HEK293 (cell line): ENCODE results near the gene ACTRT2.
A peak's percentile ranks its signal among the peaks of the same experiment; 100 is the strongest.

Source experiments
- BCL11A ChIP-seq: fragments of 450-650 bp; formaldehyde crosslinking; IDR thresholded peaks from 2 replicates; pipeline ENCODE4 v1.5.1; 2016; ENCODE audit warnings: low read depth, missing biosample characterization, missing genetic modification characterization
- BCL11B ChIP-seq: fragments of 450-650 bp; formaldehyde crosslinking; IDR thresholded peaks from 2 replicates; pipeline ENCODE4 v1.5.1; 2016; ENCODE audit warnings: low read depth, missing biosample characterization, missing genetic modification characterization
- GFI1B ChIP-seq: fragments of 450-650 bp; formaldehyde crosslinking; IDR thresholded peaks from 2 replicates; pipeline ENCODE4 v1.5.1; 2016; ENCODE audit warnings: missing biosample characterization, missing genetic modification characterization
- GLIS1 ChIP-seq: fragments of 450-650 bp; formaldehyde crosslinking; IDR thresholded peaks from 2 replicates; pipeline ENCODE4 v1.5.1; 2016; ENCODE audit warnings: missing biosample characterization, missing genetic modification characterization
- GLIS2 ChIP-seq: fragments of 450-650 bp; formaldehyde crosslinking; IDR thresholded peaks from 2 replicates; pipeline ENCODE4 v1.5.1; 2016; ENCODE audit warnings: missing biosample characterization, missing genetic modification characterization
- KLF8 ChIP-seq: fragments of 450-650 bp; formaldehyde crosslinking; IDR thresholded peaks from 2 replicates; pipeline ENCODE4 v1.5.1; 2016; ENCODE audit warnings: missing biosample characterization, missing genetic modification characterization
- OSR2 ChIP-seq: fragments of 450-650 bp; formaldehyde crosslinking; IDR thresholded peaks from 2 replicates; pipeline ENCODE4 v1.5.1; 2016; ENCODE audit warnings: missing biosample characterization, missing genetic modification characterization
- OVOL3 ChIP-seq: fragments of 450-650 bp; formaldehyde crosslinking; IDR thresholded peaks from 2 replicates; pipeline ENCODE4 v1.5.1; 2016; ENCODE audit warnings: missing biosample characterization, missing genetic modification characterization
- TCF7L2 ChIP-seq: IDR thresholded peaks from 2 replicates; pipeline ENCODE4 v1.6.1; 2011; ENCODE audit warnings: low read depth, mild to moderate bottlenecking, inconsistent platforms, low read length, moderate library complexity, borderline replicate concordance
- WT1 ChIP-seq: fragments of 450-650 bp; formaldehyde crosslinking; IDR thresholded peaks from 2 replicates; pipeline ENCODE4 v1.5.1; 2016; ENCODE audit warnings: missing biosample characterization, missing genetic modification characterization
- ZEB2 ChIP-seq: fragments of 450-650 bp; formaldehyde crosslinking; IDR thresholded peaks from 2 replicates; pipeline ENCODE4 v1.5.1; 2016; ENCODE audit warnings: missing biosample characterization, missing genetic modification characterization
- ZFP37 ChIP-seq: fragments of 450-650 bp; formaldehyde crosslinking; IDR thresholded peaks from 2 replicates; pipeline ENCODE4 v1.5.1; 2016; ENCODE audit warnings: missing biosample characterization, missing genetic modification characterization
- ZIC2 ChIP-seq: fragments of 450-650 bp; formaldehyde crosslinking; IDR thresholded peaks from 2 replicates; pipeline ENCODE4 v1.5.1; 2016; ENCODE audit warnings: missing biosample characterization, missing genetic modification characterization
- ZNF184 ChIP-seq: fragments of 450-650 bp; IDR thresholded peaks from 2 replicates; pipeline ENCODE4 v1.5.1; 2018; ENCODE audit warnings: missing biosample characterization, mild to moderate bottlenecking, missing genetic modification characterization
- ZNF416 ChIP-seq: fragments of 450-650 bp; formaldehyde crosslinking; IDR thresholded peaks from 2 replicates; pipeline ENCODE4 v1.5.1; 2016; ENCODE audit warnings: missing biosample characterization, missing genetic modification characterization
- ZNF558 ChIP-seq: fragments of 450-650 bp; formaldehyde crosslinking; IDR thresholded peaks from 2 replicates; pipeline ENCODE4 v1.5.1; 2016; ENCODE audit warnings: missing biosample characterization, missing genetic modification characterization
- ZNF561 ChIP-seq: fragments of 450-650 bp; IDR thresholded peaks from 2 replicates; pipeline ENCODE4 v1.5.1; 2018; ENCODE audit warnings: missing biosample characterization, missing genetic modification characterization, borderline replicate concordance
- ZNF629 ChIP-seq: fragments of 450-650 bp; formaldehyde crosslinking; IDR thresholded peaks from 2 replicates; pipeline ENCODE4 v1.5.1; 2017; ENCODE audit warnings: missing biosample characterization, missing genetic modification characterization
- ZNF654 ChIP-seq: fragments of 450-650 bp; formaldehyde crosslinking; IDR thresholded peaks from 2 replicates; pipeline ENCODE4 v1.5.1; 2016; ENCODE audit warnings: low read depth, missing biosample characterization, missing genetic modification characterization
- ZNF76 ChIP-seq: fragments of 450-650 bp; formaldehyde crosslinking; IDR thresholded peaks from 2 replicates; pipeline ENCODE4; 2016; ENCODE audit warnings: low read depth, missing biosample characterization, missing genetic modification characterization, borderline replicate concordance
- ZNF777 ChIP-seq: fragments of 450-650 bp; formaldehyde crosslinking; IDR thresholded peaks from 2 replicates; pipeline ENCODE4 v1.5.1; 2017; ENCODE audit warnings: missing biosample characterization, missing genetic modification characterization, borderline replicate concordance
- ZSCAN23 ChIP-seq: fragments of 450-650 bp; formaldehyde crosslinking; IDR thresholded peaks from 2 replicates; pipeline ENCODE4 v1.5.1; 2016; ENCODE audit warnings: missing biosample characterization, missing genetic modification characterization
- TF ChIP-seq, protein P1 (sequence below): fragments of 450-650 bp; IDR thresholded peaks from 2 replicates; pipeline ENCODE4 v1.5.1; 2018; ENCODE audit warnings: missing biosample characterization, mild to moderate bottlenecking, missing genetic modification characterization
- TF ChIP-seq, protein P2 (sequence below): fragments of 450-650 bp; formaldehyde crosslinking; IDR thresholded peaks from 2 replicates; pipeline ENCODE4 v1.5.1; 2017; ENCODE audit warnings: missing biosample characterization, mild to moderate bottlenecking, missing genetic modification characterization, moderate library complexity
- TF ChIP-seq, protein P3 (sequence below): fragments of 450-650 bp; formaldehyde crosslinking; IDR thresholded peaks from 2 replicates; pipeline ENCODE4 v1.5.1; 2016; ENCODE audit warnings: missing biosample characterization, missing genetic modification characterization
- TF ChIP-seq, protein P4 (sequence below): fragments of 450-650 bp; formaldehyde crosslinking; IDR thresholded peaks from 2 replicates; pipeline ENCODE4 v1.5.1; 2016; ENCODE audit warnings: missing biosample characterization, missing genetic modification characterization
- TF ChIP-seq, protein P5 (sequence below): fragments of 450-650 bp; formaldehyde crosslinking; IDR thresholded peaks from 2 replicates; pipeline ENCODE4 v1.5.1; 2016; ENCODE audit warnings: missing biosample characterization, missing genetic modification characterization

The ACTRT2 gene

DNA sequence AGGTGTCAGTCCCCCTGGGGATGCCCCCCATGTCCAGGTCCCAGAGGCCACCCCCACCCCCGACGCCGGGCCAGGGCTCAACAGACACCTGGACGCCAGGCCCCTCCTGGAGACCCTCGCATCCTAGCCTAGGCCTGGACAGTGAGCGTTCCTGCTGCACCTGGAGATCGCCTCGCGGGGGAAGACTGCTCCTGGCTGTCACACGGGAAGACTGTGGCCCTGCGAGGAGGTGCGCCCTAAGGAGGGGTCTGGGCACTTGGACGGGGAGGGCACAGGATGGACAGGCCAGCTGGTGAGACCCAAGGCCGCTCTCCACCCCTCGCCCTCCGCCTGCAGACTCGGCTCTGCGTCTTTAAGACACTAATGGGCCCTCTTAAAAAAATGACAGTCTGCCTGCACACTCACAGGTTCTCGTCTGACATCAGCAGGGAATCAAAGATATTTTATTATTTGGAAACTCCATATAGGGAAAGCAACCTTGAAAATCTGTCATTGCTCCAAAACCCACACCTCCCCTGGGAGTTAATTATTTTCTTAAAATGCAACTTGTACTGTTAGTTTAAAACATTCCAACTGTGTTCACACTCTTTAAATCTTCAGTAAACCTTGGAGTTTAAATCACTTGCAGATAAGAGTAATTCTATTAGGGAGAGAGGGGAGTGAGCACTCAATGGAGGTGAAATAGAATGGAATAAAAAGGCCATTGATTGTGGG is 45.6 kb upstream of the ACTRT2 start (continued):
- TF ChIP-seq ZNF561 (peak; percentile 35; the same call in 1 of the 2 replicates), KLF8 (tag by site-specific recombination) (peak; percentile 75), TCF7L2 (no peak), ZNF629 (tag by site-specific recombination) (peak; percentile 78), ZNF558 (no peak), ZEB2 (tag by site-specific recombination) (no peak), ZFP37 (no peak), ZNF416 (tag by site-specific recombination) (no peak), GLIS2 (tag by site-specific recombination) (no peak), OSR2 (tag by site-specific recombination) (peak; percentile 85), ZNF76 (tag by site-specific recombination) (peak; percentile 29; the same call in 1 of the 2 replicates), WT1 (tag by site-specific recombination) (peak; percentile 89), ZSCAN23 (tag by site-specific recombination) (0 out of 2 replicates have a peak, but pooled peaks have one; percentile 59), ZNF184 (tag by site-specific recombination) (0 out of 2 replicates have a peak, but pooled peaks have one; percentile 59), GLIS1 (tag by site-specific recombination) (peak; percentile 17; the same call in 1 of the 2 replicates), BCL11A (tag by site-specific recombination) (peak; percentile 43; the same call in 1 of the 2 replicates), OVOL3 (peak; percentile 94), GFI1B (tag by site-specific recombination) (0 out of 2 replicates have a peak, but pooled peaks have one; percentile 59), ZNF777 (tag by site-specific recombination) (no peak), ZNF654 (tag by site-specific recombination) (no peak), ZIC2 (tag by site-specific recombination) (peak; percentile 42), BCL11B (tag by site-specific recombination) (0 out of 2 replicates have a peak, but pooled peaks have one; percentile 39)
- TF ChIP-seq, protein P1, sequence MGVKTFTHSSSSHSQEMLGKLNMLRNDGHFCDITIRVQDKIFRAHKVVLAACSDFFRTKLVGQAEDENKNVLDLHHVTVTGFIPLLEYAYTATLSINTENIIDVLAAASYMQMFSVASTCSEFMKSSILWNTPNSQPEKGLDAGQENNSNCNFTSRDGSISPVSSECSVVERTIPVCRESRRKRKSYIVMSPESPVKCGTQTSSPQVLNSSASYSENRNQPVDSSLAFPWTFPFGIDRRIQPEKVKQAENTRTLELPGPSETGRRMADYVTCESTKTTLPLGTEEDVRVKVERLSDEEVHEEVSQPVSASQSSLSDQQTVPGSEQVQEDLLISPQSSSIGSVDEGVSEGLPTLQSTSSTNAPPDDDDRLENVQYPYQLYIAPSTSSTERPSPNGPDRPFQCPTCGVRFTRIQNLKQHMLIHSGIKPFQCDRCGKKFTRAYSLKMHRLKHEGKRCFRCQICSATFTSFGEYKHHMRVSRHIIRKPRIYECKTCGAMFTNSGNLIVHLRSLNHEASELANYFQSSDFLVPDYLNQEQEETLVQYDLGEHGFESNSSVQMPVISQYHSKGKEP, result peak; percentile 91
- TF ChIP-seq, protein P2, sequence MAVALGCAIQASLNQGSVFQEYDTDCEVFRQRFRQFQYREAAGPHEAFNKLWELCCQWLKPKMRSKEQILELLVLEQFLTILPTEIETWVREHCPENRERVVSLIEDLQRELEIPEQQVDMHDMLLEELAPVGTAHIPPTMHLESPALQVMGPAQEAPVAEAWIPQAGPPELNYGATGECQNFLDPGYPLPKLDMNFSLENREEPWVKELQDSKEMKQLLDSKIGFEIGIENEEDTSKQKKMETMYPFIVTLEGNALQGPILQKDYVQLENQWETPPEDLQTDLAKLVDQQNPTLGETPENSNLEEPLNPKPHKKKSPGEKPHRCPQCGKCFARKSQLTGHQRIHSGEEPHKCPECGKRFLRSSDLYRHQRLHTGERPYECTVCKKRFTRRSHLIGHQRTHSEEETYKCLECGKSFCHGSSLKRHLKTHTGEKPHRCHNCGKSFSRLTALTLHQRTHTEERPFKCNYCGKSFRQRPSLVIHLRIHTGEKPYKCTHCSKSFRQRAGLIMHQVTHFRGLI (tag by site-specific recombination), result no peak
- TF ChIP-seq, protein P3, sequence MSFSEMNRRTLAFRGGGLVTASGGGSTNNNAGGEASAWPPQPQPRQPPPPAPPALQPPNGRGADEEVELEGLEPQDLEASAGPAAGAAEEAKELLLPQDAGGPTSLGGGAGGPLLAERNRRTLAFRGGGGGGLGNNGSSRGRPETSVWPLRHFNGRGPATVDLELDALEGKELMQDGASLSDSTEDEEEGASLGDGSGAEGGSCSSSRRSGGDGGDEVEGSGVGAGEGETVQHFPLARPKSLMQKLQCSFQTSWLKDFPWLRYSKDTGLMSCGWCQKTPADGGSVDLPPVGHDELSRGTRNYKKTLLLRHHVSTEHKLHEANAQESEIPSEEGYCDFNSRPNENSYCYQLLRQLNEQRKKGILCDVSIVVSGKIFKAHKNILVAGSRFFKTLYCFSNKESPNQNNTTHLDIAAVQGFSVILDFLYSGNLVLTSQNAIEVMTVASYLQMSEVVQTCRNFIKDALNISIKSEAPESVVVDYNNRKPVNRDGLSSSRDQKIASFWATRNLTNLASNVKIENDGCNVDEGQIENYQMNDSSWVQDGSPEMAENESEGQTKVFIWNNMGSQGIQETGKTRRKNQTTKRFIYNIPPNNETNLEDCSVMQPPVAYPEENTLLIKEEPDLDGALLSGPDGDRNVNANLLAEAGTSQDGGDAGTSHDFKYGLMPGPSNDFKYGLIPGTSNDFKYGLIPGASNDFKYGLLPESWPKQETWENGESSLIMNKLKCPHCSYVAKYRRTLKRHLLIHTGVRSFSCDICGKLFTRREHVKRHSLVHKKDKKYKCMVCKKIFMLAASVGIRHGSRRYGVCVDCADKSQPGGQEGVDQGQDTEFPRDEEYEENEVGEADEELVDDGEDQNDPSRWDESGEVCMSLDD, result 0 out of 2 replicates have a peak, but pooled peaks have one; percentile 7
- TF ChIP-seq, protein P4, sequence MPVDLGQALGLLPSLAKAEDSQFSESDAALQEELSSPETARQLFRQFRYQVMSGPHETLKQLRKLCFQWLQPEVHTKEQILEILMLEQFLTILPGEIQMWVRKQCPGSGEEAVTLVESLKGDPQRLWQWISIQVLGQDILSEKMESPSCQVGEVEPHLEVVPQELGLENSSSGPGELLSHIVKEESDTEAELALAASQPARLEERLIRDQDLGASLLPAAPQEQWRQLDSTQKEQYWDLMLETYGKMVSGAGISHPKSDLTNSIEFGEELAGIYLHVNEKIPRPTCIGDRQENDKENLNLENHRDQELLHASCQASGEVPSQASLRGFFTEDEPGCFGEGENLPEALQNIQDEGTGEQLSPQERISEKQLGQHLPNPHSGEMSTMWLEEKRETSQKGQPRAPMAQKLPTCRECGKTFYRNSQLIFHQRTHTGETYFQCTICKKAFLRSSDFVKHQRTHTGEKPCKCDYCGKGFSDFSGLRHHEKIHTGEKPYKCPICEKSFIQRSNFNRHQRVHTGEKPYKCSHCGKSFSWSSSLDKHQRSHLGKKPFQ, result peak; percentile 96
- TF ChIP-seq, protein P5, sequence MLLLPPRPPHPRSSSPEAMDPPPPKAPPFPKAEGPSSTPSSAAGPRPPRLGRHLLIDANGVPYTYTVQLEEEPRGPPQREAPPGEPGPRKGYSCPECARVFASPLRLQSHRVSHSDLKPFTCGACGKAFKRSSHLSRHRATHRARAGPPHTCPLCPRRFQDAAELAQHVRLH (tag by site-specific recombination), result 0 out of 2 replicates have a peak, but pooled peaks have one; percentile 16
